Stimulated activated CD4-positive, alpha-beta T cell treated with anti-CD3 and anti-CD28 coated beads, Interleukin-4, amount 100 ng/mL, for 1 hour (primary cell): ENCODE data around the gene SYTL5.

ENCODE experiments used
- DNase-seq: peaks from one replicate; pipeline ENCODE4 v3.0.0-alpha.2; 2020

SYTL5 gene

DNA sequence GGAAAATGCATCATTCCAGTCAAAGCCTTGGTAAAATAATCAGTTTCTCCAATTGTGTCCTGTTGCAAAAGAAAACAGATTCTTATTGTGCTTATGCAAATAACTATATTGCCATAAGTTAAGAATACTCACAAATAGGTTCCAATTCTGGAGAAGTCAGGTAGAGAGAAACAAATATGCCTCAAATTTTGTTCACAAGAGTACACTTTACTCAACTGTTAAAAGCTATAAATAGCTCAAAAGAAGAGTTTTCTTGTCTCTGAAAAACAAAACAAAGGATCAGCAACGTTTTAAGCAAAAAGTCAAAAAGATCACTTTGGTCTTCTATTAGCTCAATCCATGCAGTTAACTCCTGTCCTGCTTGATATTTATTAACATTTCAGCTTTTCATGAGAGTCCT, 21.9 kb downstream of the SYTL5 start:
- DNase-seq: no peak

DNA sequence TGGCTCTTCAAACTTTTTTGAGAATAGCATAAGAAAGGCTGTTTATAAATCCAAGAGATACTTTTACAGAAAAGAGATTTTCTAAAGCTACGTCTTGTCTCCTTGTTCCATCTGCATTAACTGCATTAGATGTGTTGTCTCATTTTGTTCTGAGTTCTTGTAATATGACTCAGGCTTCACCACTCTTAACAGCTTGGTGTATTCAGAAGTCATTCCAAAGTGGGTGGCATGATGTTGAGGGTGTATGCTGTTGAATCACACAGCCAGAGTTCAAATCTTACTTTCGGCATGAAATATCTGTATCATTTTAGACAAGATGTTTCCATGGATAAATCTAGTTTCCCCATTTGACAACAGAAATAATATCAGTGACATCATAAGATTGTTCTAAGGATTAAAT, 30.1 kb downstream of the SYTL5 start:
- no peak for DNase-seq

DNA sequence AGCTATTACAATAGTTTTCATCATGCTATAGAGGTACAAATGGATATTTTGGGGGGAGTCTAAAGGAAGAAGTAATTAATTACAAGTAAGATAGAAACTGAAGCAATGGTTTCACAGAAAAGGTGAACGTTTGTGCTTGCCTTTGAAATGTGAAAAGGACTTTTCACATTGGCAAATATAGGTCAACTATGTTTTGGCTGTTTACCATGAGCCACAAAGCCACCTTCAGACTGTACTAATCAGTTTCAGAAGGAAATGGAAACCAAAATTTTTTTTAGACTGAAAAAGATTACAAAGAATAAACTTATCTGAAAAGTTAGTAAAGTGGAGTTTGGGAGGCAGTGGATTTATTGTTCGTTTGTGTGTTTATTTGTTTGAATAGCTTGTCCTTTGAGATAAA, 32.1 kb downstream of the SYTL5 start:
- no peak for DNase-seq

DNA sequence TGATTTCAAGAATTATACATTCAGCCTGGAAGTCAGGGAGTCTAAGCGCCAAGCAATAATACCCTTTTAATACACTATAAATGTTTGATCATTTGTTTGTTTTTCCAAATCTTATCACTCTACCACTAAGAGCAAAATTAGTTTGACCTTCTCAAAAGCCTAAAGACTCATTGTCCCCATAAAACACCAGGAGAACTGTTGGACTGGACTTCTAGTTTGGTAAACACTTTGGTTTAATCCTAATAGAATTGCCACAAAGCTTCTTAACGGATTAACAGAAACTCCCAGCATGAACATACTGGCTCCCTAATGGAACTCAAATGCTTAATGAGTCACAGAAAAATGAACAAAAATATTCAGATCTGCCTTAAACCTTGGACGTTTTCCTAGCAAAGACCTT, 34.9 kb downstream of the SYTL5 start:
- no peak for DNase-seq

DNA sequence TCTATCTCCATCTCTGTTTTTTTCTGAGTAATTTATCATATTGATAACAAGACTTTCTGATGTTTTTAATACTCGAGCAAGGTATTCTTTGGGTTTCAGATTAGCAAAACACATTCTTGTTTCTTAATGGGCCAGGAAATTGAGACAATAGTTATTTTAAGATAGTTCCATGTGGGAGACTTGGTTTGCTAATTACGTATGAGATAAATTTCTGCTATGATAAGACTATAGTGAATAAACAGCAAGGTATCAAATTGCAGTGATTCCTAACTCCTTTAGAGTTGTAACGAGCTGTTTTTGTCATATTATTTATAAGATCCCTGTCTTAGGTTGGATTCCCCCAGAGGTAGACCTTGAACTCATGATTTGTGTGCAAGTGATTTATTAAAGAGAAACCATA, 38.3 kb downstream of the SYTL5 start:
- DNase-seq: no peak

DNA sequence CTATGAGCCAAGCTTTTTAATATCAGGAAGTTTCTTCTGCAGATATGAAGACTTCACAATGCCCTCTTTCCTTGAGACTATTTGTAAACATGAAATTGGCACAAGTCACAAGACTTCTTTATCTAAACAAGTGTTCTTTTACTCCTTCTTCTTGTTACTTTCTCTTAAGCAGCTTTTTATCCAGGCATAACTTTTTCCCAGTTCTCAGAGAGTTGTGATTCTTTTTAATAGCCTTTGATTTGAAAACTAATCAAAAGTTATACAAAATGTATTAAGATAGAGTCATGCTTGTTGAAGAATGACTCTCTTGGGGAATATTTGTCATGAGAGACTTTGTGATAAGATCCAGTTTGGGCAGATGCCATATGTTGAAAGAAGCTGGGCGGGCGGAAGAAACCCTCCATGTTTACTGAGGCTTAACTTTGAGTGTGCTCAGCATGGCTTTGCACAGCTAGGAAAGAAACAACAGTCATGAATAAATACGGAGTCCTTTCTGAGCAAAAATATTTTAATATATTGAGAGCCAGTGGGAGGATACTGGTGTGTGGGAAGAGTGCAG, 39.3 kb downstream of the SYTL5 start:
- DNase-seq: no peak

DNA sequence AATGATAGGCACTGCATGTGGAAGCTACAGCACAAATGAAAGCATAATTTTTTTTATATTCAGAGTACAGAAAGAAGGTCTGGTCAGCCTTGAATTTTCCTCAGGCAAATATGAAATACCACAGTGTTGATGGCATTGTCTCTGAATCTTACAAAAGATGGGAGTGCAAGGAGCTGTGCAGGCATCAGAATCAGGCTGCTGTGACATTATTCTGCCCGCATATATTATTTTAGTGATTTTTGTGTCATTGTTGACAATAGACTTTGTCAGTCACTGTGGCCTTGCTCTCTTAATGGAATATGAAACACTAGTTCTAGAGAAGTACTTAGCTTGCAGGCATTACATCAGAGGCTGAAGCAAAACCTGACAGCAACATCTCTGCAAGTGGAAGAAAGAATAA, 42.5 kb downstream of the SYTL5 start:
- no peak for DNase-seq

DNA sequence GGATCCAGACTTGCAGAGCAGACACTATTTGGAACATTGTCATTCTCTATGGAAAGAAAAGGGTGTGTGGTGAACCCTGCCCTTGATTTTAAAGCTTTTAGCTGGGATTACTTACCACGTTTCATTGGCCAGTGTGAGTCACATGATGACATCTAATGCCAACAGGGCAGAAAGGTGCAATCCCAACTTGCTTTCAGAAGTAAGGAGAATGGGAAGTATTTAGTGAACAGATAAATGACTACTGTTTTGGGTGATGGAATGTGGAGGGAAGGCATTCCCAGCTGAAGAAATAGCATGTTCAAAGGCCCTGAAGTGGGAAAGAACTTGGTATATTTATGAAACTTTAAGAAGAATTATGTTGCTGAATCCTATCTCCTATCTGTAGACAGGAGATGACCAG, 44.5 kb downstream of the SYTL5 start:
- no peak for DNase-seq

DNA sequence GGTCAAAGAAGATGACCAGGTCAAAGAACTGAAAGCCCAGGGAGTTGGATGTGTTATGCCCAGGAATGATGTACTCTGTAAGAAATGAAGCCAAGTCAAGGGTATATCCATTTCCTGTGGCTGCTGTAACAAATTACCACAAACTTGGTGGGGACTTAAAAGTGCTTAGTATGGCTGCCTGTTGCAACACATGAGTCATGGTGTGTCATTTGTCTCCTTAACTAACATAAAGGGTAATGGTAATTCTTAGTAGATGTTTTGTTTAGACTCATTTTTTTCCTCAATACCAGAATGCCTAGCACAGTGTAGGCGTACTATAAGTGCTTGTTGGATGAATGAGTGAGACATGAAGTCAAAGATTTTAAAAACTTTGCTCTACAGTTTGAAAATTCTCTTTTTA, 45.7 kb downstream of the SYTL5 start:
- DNase-seq: no peak

DNA sequence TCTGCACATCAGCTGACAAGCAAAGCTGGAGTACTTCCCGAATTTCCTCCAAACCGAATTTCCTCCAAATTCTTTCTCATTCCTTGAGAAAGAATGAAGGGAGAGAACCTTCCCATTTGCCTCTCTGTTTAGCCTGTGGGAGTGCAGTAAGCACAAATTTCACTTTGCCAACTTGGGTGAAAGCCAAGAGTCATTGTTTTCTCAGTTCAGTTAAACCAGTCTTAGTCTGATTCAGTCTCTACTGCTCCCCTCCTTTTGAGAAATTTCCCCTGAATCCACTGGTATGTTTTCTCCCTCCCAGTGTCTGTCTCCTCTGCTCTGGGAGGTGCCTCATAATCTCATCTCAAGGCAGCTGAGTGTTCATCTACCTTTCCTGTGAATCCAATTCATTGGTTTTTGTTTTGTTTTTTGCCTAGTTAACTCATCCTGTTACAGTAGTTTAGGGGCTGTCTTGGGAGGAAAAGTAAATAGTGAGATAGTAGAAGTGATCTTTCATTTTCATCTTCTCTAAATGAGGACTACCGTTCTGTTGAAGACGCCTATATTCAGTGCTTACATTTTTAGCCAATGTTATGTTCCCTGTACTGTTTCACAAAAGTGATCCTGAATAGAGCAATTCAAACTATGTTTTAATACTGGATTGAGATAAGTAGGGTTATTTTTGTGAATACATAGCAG, 49.0 kb downstream of the SYTL5 start:
- DNase-seq: no peak

DNA sequence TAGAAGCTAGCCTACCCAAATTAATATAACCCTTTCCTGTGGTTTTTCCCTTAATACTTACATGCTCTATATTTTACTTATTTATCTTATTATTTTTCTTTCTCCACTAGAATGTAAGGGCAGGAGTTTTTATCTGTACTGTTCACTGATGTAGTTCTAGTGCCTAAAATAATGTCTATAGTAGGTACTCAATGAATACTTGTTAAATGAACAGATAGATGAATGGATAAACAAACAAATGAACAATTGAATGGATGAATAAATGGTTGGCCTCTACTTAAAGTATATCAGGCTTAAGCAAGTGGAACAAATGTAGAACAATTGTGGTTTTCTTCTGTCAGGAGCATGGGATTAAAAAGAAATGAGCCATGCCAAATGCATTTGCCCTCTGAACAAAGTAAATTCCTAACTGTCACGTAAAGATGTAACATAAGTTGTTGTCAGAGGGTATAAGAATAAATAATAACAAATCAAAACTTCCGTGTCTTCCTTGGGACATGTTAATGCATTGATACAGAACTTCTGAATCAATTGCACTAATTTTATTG, 54.1 kb downstream of the SYTL5 start:
- DNase-seq: no peak

DNA sequence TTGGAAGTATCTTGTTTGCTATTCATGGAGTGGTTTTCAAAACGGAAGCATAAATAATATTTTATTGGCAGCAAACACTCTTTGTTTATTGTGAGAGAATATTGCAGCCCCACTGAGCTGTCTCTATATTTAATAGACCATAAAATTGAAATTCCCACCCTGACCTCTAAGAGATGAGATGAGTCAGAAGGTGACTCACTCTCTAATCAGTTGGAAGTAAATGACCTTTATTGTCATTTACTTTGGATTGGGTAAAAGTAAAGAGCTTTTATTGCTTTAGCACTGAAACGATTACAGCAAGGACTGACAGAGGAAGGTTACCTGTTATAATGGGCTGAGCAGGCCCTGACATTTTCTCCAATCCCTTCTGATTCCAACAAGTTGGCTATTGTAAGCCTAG, 55.0 kb downstream of the SYTL5 start:
- no peak for DNase-seq

DNA sequence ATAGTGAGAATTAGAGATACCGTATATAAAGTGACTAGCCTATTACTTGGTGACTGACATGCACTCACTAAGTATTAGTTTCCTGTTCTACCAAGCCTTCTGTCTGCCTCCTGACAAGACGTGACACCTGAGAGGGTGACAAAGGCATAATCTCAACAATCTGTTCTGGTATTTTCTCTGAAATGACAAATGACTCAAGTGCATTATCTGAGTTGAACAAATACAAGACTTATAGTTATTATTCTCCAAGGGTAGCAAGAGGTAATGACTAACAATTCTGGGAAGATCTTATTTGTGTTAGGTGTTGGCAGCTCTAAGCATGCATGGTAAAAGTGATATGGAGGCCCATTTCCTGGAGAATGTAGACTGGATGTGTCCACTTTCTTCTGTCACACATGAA, 60.6 kb downstream of the SYTL5 start:
- DNase-seq: no peak

DNA sequence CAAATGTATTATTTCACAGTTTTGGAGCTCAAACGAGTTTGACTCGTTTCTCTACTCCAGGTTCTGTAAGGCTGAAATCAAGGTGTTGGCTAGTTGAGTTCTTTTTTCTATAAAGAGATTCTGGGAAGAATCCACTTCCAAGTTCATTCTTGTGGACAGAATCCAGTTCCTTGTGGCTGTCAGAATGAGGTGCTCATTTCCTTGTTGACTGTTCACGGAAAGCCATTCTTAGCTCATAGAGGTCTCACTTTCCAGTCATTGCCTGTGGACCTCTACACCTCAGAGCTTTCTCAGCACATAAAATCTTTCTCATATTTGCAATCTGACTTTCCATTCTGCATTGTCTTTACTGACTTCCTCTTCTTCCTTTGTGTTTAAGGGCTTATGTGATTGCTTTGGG, 62.9 kb downstream of the SYTL5 start:
- no peak for DNase-seq

DNA sequence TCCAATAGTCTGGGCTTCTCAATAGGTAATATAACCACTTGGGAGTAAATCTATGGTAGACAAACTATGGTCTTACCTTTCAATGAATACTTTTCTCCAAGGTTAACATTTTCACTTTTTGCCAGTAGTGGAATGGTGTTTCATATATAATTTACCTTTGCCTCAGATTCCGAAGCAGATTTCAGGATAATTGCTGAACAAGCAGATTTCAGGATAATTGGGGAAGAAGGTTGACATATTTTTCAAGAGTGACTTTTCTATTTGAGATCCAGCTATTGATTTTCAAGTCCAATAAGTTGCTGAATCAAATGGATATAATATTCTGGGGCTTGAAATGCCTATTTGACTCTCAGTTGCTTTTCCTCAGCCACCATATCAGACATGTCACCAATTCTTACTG, 63.6 kb downstream of the SYTL5 start:
- DNase-seq: no peak

DNA sequence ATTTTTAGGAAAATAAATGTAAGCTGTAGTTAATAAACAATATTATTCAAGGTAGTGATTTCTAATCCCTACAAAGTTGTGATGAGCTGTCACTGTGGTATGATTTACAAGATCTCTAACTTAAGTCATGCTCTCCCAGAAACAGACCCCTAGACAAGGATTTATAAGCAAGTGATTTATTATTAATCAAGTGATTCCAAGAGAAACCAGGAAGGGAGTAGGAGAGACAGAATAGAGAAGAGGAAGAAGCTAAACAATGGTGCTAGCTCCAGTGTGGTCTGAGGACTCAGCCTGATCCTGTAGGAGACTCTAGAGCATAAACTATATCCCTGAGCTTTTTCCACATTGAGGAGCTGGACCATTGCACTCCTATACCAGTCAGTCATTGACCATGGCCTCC, 73.1 kb downstream of the SYTL5 start:
- no peak for DNase-seq

DNA sequence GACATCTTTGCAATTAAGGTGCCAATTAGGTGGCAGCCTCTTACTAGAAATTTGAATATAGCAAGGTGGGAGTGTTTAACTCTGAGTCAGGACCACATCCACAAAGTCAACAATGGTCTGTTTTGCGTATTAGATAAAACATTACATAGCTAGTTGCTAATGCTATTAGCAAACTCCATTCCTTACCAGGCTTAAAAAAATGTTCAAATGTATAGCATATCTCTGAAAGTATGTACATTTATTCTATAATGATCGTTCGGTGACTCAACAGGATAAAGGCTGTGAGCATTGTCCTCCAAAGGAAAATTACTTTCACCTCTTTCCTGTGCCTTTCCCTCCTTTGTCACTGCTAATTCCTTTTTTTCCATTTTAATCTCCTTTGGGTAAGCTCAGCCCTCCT, 74.5 kb downstream of the SYTL5 start:
- DNase-seq: no peak

DNA sequence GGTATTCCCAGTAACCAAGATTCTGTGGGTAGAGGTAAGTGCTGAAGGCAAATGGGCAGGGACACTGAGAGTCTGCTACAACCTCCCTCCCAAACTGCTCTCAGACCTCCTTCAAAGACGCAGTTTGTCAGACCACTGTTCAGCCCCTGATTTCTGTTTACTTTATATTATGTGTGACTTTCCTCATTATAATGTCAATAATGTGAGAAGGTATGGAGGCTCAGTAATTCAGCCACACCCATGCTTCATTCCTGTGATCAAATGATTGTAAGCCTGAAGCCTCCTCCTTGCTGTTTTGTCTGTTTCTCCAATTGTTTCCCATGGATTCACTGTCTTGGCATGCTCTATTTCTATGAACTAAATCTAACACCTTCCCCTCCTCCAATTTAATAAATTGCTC, 75.6 kb downstream of the SYTL5 start:
- no peak for DNase-seq

DNA sequence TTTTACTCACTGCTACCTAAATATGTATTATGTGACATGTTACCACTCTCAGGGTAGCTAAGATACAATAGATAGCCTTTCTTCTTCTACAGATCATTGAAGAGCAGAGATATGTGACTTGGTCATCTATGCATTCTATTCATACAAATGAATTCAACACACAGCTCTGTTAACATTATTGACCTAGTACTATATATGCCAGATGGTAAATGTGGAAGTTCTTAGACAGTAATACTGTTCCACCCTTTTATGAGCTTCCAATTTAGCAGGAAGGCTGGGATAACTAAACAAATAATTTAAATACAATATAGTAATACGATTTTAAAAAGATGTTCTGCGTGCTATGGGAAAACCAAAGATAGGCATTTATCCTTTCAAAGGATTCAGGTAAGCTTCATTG, 76.0 kb downstream of the SYTL5 start:
- DNase-seq: no peak

DNA sequence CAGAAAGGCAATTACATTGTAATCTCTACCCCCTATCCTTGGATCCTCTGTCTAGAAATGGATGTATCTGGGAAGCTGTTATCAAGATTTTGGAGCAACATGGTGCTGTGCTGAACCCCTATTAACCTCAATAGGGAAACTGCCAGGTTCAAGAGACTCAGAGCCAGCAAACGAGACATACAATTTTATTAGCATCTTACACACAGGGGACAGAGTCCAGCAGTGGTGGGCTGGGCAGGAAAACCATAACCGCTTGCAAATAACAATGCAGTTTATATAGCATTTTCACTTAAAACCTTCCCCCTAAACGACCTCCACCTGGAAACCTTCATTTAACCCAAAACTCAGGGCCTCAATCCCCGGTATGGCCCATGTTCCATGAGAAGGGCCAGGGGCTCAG, 79.5 kb downstream of the SYTL5 start:
- DNase-seq: no peak

DNA sequence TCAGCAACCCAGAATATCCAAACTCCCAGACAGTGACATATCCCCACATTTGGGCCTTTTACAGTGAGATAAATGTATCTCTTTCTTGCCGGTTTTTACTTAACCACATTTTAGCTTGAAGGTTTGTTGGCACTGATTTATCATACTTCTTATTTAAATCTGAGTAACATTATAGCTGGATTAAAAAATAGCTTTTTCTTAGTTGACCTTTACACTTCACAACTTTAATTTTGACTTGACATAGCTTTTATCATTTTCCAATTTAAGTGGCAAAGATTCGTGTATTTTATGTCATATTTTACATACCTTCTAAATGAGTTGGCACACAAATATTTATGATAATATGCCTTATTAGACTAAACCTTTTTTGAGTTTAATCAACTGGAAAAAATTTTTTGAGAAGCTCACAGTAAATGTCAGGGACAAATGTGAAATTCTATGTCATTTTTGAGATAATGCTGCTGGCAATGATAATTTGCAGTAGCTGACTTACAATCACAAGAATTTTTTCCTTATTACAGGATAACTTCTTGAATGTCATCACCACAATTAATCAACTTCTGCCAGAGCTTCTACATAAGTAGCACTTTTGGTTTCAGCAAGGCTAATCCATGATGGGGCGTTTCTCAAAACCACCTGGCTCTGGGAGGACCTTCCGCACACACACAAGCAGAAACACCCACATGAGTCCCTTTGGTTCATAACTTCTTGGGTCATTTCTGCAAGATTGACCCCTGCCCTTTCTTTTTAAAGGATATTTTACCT, 80.3 kb downstream of the SYTL5 start:
- DNase-seq: no peak

DNA sequence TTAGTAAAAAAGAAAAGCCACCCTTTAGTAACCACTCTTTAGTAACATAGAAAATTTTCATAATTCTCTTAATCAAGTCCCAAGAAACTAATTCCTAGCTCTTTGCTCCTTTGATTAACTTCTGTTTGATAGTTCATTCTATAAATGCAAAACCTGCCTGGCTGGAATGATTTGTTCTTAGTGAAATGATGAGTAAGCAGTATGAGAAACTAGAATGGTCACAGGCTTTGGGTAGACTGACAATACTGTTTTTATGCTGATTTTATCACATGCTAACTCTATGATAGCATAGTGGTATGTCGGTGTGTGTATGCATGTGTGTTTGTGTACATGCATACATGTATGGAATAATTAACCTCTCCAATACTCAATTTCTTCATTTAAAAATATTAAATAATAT, 81.2 kb downstream of the SYTL5 start:
- DNase-seq: no peak

DNA sequence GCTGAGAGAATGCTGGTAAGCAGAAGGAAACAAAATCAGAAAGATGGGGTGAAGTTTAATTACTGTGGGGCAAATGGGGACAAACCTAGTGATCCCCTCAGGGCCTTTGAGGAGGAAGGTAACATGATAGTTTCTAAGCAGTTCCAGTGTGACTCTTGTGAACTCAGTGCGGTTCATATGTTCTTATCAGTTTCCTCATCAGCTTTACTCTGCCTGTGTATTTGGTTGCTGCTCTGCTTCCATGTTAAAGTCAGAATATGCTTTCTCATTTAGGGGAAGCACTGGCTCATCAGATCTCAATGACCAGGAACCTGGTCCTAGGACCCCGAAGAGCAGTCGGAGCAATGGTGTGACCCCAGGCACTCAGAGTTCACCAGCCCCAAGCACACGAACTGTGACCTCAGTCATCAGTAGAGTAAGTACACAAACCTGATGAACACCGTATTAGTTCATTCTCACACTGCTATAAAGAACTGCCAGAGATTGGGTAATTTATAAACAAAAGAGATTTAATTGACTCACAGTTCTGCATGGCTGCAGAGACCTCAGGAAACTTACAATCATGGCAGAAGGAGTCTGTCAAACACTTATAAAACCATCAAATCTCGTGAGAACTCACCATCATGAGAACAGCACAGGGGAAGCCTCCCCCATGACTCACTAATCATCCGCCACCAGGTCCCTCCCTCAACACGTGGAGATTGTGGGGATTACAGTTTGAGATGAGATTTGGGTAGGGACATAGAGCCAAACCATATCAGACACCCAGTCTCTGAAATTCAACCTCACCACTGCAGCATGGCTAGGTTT, 83.0 kb downstream of the SYTL5 start:
- no peak for DNase-seq
